NCI-H2196 (cell line): ENCODE measurements around the gene CEP83.

Source experiments
- DNase-seq: peaks from one replicate; lab custom pipeline; 2025; ENCODE audit not compliant: unreplicated experiment; lab: John Stamatoyannopoulos, UW

Gene CEP83

GRCh38 chr12:94271351-94271750, 188.3 kb downstream of the CEP83 start:
- no peak for DNase-seq

- DNase-seq: no peak
Measured at GRCh38 chr12:94269316-94269999, 190.2 kb downstream of the CEP83 start.

- DNase-seq: no peak
Measured at GRCh38 chr12:94267921-94268471, 191.7 kb downstream of the CEP83 start.

- DNase-seq: no peak
Measured at GRCh38 chr12:94267537-94267872, 192.2 kb downstream of the CEP83 start.

DNA sequence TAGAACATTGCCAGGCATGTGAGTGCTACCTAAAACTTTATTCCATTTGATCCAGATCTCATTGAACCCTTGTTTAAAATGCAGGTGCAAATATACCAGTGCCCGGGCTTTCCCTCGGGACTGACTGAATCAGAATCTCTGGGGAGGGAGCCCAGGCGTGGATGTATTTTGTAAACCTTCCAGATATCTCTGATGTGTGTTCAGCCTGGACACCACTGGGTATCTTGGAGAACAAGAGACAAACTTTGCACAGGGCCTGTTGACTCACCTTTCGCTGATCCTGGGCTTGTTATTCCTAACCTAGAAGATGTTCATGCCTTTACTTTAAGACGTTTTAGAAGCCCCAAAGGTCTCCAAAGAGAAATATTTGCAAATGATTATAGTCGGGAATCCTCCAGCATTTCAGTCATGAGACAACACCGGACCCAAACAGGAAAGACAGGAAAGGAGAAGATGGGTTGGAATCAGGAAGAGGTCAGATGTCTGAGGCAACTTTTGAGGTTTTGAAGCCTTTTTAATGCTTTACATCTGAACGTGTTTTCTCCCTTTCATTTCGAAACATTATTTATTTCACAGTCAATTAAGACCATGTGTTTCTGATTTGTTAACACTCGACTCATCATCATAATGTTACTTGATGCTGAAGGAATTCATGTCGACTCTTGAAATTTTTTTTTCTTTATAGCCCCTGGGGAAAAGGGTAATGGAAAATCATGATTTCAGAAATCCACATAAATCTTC, 192.7 kb downstream of the CEP83 start:
- DNase-seq: no peak

GRCh38 chr12:94265966-94266745, 193.5 kb downstream of the CEP83 start:
- no peak for DNase-seq

GRCh38 chr12:94265539-94265938, 194.1 kb downstream of the CEP83 start:
- no peak for DNase-seq

GRCh38 chr12:94264736-94265485, 194.8 kb downstream of the CEP83 start:
- DNase-seq: no peak

DNA sequence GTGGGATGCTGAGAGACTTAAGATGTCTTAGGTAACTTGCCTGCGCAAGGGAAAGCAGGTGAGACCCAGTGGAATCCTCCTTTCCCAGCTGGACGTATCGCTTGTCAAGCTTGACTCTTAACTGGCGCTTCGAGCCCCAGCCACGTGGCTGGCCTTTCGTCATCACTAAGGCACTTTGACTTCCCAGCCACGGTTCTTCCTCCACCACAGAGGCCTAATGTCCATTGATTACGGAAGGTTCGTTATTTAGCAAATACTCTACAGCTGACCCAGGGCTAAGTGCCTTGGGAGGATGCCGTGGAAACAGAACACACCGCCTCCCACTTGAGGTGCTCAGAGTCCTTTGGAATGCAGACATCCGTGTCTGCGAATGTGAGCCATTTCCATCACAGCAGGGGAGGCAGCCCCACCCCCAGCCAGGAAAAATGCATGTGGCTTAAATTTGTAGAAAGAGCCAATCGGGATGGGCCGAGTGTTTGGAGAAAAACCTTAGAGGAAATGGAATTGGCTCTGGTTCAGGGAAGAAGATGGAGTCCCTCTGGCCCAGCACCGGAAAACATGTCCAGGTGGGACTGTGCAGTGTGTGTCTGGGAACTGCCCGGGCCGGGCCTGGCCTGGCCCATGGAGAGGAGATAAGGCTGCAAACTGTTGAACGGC, 195.6 kb downstream of the CEP83 start:
- no peak for DNase-seq

- no peak for DNase-seq
Measured at GRCh38 chr12:94263011-94263811, 196.5 kb downstream of the CEP83 start.

- DNase-seq: peak; percentile 63
Measured at GRCh38 chr12:94262228-94263010, 197.2 kb downstream of the CEP83 start.

GRCh38 chr12:94261786-94262185, 197.9 kb downstream of the CEP83 start:
- no peak for DNase-seq

DNA sequence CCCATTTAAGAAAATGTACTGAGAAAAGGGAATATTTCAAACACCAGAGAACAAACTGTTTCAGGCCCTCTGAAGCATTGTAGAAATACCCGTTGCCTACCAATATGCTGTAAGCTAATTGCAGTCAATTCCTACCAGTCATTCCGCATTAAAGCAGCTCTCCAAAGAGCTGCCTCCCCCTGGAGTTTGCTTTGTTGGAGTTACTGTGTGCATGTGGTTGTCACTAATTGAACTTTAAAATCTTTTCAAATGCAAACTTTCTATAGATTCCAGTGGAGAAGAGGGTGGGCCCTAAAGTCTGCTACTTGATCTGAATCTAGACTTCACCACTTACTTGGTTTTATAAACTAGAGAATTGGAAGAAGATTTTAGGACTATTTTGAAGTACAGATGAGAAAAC, 198.5 kb downstream of the CEP83 start:
- no peak for DNase-seq

DNA sequence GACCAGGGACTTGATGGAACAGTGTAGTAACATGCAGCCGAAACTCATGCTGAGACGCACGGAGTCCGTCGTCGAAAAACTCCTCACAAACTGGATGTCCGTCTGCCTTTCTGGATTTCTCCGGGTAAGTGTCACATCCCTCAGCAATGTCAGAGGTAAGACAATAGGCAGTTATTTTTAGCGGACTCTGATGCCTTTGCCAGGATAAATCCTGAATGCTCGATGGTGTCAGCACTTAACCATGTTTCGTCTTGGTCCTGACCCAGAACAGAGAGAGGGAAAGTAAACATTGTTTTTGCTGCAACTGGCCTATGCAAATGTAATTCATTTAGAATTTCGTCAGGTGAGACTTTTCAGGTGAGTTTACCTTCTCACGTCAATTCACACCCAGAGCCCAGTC, 198.9 kb downstream of the CEP83 start:
- no peak for DNase-seq

DNA sequence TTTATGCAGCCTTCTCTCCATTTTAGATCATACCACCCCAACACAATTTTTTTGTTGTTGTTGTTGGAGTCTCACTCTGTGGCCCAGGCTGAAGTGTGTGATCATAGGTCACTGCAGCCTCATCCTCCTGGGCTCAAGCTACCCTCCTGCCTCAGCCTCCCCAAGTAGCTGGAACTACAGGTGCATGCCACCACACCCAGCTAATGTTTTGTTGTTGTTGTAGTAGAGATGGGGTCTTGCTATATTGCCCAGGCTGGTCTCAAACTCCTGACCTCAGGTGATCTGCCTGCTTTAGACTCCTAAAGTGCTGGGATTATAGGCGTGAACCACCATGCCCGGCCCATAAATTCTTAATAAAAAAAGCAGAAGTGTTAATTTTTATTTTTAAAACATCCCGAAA, 199.7 kb downstream of the CEP83 start:
- DNase-seq: no peak

DNA sequence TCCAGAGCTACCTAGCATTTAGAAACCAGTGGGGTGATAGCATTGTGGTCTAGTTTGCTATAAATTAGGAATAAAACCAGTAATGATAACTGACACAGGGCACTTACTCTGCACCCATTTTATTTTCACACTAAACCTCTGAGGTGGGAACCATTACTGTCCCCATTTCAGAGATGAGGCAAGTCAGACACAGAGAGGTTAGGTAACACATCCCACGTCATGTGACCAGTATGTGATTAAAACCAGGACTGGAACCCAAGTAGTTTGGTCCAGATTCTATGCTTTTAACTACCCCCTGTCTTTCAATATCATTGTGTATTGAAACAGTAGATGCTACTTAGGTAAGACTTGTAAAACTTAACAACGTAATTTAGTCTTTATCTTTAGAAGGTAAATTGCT, 201.1 kb downstream of the CEP83 start:
- no peak for DNase-seq
